Germinal center (tissue), 1 donor: ENCODE data around the gene PRR29.
"Not testable (repeated sequence)": the region's sequence is repeated elsewhere in the genome, so short reads cannot be mapped to it uniquely, and the experiment has no call there.

Source experiments
- DNase-seq: peaks from one replicate; pipeline ENCODE4 v3.0.0; 2012; ENCODE audit warnings: mixed read lengths, low spot score

The PRR29 gene

GRCh38 chr17:63974594-63975192 lies 23.5 kb upstream of the PRR29 start:
- DNase-seq: no peak

GRCh38 chr17:63975541-63976092 lies 22.5 kb upstream of the PRR29 start:
- DNase-seq: no peak

- DNase-seq: no peak
Measured at GRCh38 chr17:63976702-63977101, 21.4 kb upstream of the PRR29 start.

DNA sequence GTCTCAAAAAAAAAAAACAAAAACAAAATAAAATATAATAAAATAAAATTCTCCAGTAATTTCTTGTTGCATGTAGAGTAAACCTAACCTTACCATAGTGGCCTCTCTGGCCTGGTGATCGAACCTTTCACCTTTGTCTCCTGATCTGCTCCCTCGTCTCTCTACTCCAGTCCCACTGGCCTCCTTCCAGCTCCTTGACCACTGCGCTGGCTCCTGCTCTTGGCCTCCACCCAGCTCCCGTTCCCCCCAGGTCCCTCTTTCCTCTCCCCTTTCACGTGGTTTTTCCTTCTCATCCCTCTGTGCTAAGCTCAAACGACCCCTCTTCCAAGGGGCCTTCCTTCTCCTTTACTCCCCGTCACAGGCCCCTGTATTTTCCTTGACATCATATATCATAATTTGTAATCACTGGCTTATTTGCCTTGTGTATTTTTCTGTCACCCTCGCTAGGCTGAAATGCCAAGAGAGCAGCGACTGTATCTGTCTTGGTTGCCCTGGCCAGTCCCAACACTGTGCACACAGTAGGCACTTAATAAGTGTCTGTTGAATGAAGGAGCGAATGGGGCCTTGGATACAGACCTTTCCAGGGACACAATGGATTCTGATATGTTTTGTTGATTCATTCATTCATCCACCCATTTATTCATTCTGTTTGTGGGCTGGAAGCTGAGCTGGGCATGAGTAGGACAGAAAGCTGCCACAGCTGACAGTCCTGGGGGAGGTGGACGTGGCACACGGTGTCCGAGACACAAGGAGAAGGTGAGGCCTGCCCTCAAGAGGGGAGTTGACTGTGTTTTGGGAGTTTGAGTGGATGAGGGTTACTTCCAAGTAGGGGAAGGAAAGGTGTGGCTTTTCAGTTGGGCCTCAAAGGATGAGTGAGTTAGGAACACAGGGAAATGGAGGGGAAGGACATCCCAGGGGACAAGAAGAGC lies 19.6 kb upstream of the PRR29 start:
- DNase-seq: no peak

DNA sequence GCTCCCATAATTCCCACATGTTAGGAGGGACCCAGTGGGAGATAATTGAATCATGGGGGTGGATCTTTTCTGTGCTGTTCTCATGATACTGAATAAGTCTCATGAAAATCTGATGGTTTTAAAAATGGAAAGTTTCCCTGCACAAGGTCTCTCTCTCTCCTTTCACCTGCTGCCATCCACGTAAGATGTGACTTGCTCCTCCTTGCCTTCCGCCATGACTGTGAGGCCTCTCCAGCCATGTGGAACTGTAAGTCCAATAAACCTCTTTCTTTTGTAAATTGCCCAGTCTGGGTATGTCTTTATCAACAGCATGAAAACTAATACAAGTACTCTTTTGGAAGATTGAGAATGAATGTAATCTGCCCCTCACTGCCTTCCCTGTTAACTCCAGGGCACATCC lies 15.5 kb upstream of the PRR29 start:
- not testable (repeated sequence) for DNase-seq

DNA sequence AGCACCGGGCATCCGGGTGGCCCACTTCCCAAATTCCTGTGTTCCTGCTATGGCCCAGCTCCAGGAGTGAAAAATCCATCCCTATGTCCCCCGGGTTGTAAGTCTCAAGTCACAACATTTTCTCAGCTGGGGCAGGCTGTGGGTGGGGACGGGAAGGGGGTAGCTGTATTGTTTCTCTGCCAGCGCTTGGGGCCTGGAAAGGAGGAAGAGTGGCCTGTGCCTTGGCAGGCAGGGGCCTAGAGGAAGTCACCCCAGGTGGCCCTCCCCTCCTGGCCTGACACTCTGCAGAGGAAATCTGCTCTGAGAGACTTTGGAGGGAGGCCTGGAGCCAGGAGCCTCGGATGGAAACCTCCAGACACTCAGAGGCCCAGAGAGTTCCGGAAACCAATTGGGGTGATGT lies 14.8 kb upstream of the PRR29 start:
- DNase-seq: no peak

DNA sequence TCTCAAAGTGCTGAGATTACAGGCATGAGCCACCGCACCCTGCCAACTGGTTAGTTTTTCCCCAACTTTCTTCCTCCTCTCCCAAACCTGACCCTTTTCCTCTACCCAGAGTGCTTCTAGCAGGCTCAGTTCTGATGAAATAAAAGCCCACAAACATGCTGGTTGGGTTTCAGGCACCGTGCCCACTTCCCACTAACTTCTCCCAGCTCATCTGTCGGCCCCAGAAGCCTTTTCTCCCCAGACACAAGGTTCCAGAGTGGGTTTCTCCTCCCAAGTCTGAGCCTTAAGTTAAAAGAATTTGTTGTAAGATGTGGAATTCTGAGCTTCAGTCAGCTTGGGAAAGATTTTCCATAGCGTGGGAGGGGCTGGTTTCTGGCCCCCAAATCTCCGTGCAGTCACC lies 13.9 kb upstream of the PRR29 start:
- DNase-seq: no peak

GRCh38 chr17:63984651-63985386 lies 13.3 kb upstream of the PRR29 start:
- DNase-seq: no peak

GRCh38 chr17:63985387-63986140 lies 12.6 kb upstream of the PRR29 start:
- no peak for DNase-seq

DNA sequence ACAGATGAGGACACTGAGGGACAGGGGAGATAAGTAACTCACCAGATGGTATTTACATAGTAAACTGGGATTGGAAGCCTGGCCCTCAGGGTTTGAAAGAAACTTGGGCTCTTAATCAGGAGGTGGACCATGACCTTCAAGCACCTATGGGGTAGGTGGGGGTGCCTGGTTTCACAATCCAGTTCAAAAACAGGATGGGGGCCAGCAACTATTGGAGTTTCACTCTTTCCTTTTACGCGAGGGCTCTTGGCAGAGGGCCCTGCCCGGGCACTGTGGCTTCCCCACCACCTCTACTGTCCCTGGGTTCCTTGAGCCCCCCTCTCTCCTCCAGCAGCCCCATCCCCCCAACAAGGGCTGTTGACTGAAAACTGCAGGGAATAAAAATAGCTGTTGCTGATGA lies 11.3 kb upstream of the PRR29 start:
- no peak for DNase-seq

- DNase-seq: no peak
Measured at GRCh38 chr17:63987221-63988126, 10.7 kb upstream of the PRR29 start.

DNA sequence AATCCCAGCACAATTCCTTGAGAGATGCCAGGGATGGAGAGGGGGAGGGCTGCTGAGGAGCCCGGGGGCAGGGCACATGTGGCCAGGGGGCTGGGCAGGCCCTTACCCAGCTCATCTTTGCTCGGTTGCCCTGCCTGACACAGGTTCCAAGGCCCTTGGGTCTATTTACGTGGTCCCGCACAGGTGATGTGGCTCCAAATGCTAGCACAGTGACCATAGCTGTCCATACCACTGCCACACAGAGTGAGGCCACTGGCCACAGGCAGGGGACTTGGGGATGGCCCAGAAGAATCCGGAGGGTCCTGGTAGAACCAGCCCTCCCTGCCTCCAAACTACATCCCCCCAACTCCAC lies 10.0 kb upstream of the PRR29 start:
- no peak for DNase-seq

- DNase-seq: no peak
Measured at GRCh38 chr17:63988741-63989621, 9.2 kb upstream of the PRR29 start.

DNA sequence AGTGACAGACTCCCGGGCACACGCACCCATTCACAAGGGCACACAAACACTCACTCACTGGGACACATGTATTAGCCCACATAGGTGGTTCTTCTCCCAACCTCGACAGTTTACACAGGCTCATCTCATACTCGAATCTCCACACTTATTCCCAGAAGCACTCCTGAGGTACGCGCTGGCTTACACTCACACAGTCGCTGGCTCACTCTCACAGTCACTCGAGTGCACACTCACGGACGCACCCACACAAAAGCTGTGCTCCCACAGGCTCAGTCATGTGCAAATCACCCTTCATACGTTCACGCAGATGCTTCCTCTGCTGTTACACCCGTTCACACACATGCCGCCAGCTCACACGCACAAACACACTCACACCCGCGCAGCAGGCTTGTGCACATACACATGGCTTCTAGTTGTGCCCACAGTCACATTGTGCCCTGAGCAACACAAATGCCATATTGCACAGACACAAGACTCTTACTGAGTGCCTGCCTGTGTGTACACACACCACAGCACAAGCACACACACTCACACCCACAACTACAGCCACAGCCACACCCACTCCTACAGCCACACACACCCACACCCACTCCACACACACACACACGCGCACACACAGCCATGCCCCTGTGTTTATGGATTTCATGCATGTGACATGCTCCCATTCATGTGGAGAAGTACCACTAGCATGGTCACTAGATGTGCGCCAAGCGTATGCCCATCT lies 8.4 kb upstream of the PRR29 start:
- no peak for DNase-seq

- DNase-seq: no peak
Measured at GRCh38 chr17:63991611-63992010, 6.5 kb upstream of the PRR29 start.

DNA sequence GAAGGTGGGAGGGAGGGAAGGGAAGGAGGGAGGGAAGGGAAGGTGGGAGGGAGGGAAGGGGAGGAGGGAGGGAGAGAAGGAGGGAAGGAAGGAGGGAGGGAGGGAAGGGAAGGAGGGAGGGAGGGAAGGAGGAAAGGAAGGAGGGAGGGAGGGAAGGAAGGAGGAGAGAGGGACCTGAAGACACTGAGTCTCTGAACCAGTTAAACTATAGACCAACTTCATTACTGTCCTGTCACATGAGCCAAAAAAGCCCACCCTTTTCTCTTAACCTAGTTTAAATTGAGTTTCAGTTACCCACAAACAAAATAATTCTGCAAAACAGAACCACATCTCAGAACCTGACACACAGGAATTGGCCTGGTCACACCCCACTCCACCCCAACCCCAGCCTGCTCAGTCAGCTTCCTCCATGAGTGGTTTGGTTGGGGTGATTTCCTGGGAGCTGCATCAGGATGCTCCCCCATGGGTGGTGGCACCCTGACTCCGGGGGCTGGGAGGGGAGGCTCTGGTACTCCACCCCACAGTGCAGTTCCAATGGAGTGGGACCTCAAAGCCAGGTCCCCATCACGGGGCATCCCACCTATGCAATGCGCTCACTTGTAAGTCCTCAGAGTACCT lies 4.7 kb upstream of the PRR29 start:
- no peak for DNase-seq

- DNase-seq: no peak
Measured at GRCh38 chr17:63995626-63996025, 2.5 kb upstream of the PRR29 start.

- no peak for DNase-seq
Measured at GRCh38 chr17:63996430-63997182, 1.5 kb upstream of the PRR29 start.
